Activated T-cell treated with anti-CD3 and anti-CD28 coated beads for 24 hours (primary cell): ENCODE results near the gene TMEM45A.
A peak's percentile ranks its signal among the peaks of the same experiment; 100 is the strongest.
"Not testable (repeated sequence)": the region's sequence is repeated elsewhere in the genome, so short reads cannot be mapped to it uniquely, and the experiment has no call there.

ENCODE experiments used
- DNase-seq: peaks from one replicate; pipeline ENCODE4 v3.0.0-alpha.2; 2020; ENCODE audit warnings: low read depth

Gene TMEM45A

DNA sequence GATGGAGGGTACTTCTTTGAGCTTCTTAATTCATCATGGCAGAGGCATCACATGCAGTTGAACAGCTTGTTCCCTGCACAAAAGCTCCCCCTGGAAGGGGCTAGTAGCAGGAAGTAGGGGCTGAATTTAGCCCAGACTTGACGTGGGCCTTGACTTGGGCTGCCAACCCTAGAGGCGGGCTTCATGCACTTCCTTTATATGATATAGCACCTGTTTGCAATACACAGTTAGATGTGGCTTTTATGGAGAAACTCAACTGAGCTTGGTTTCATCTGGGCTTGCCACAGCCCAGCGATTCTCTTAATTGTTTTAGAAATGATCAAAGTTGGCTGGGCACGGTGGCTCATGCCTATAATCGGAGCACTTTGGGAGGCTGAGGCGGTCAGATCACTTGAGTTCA lies 83.3 kb downstream of the TMEM45A start:
- no peak for DNase-seq

DNA sequence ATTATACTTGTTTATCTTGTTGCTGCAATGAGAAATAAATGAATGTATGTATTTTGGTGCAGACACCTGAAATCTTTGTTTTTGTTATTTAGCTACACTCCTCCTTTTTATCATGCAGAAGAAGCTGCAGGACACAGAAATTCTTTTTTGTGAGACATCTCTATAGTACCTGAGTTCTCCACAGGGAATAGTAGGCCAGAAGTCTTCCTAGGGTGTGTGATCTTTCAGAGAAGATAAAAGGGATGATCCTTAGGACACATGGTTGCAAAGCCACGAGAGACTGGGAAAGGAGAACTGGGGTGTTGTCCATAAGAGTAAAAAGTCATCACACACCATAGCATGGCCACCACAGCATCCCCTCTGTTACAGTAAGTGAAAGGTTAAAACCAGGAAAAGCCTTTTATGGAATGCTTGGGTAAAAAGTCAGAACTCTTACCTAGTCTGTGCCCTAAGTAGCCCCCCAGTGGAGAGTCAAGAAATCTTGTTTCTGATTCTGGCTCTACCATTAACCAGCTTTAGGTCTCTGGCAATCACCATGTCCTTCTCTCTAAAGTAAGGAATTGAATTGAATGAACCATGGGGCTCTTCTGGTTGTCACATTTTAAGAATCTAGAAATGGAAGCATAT lies 85.1 kb downstream of the TMEM45A start:
- DNase-seq: no peak

GRCh38 chr3:100578646-100579045 lies 86.2 kb downstream of the TMEM45A start:
- no peak for DNase-seq

DNA sequence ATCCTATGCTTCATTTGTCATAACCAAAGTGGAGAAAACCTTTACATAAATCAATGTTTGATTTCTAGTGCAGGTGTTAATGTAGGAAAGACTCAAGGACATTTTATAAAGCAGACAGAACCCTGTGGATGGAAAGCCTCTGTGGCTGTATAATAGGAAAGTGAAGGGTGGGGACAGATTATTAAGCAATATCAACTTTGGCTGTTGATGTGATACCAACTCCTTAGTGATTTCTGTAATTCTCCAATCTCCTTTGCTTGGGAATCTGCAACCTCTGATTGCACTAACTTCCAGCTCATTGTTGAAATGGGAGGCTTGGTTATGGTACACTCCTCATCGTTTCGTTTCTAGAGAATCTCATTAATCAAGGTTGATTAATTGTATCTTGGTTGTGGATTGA lies 87.7 kb downstream of the TMEM45A start:
- DNase-seq: no peak

DNA sequence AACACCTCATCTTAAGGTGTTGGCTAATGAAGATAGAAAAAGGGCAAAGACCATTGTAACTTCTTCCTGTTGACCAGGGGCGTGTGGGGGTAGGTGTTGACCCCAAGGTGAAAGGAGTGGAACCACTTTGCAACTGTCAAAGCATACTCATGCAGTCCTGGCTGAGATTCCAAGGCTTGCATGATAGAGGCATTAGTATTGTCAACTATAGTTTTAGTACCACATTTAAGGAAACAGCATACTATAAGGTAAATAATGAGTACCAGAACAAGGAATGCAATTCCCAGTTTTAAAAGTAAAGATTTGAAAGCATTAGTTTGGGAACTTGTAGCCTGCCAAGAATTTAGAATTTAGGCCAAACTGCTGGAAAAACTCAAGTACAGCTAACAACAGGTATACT lies 89.2 kb downstream of the TMEM45A start:
- no peak for DNase-seq

GRCh38 chr3:100582157-100582556 lies 89.7 kb downstream of the TMEM45A start:
- DNase-seq: not testable (repeated sequence)

DNA sequence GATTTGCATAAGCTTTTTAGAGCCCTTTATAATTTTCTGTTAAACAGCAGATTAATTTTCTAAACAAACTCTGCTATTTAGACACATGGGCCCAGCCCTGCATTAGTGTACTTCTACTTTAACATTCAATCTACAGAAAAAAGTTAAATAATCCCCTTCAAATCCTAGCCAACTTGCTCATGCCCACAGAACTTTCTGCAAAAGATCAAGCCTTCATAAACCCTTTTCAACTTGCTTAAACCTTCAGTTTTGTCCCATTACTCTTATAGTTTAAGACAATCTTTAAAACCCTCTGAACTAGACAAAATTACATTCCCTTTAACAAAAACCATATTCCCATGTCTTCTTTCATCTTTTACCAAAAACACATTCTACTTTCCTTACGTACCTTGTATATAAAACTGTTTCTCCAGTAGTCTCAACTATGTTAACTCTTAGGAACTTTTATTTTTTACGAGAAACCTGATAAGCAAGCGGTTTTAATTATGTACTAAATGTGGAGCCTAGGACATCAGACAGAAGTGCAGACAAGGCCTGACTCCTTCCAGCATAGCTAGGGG lies 91.8 kb downstream of the TMEM45A start:
- DNase-seq: no peak

DNA sequence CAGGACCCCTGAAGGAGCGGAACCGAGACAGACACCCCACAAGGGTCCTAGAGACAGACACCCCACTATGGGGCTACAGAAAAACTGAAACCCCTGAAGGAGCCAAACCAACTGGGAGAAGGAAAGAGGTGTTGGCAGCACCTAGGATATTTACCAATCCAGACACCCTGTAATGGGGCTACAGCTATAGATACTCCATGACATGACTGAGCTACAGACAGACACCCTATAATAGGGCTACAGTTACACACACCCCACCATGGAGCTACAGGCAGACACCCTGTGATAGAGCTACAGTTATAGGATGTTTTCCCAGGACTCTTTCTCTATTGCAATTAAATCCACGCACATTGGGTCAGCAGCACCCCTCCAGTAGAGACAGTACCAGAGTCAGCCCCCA lies 94.4 kb downstream of the TMEM45A start:
- no peak for DNase-seq

- no peak for DNase-seq
Observed at GRCh38 chr3:100588251-100588650, 95.8 kb downstream of the TMEM45A start.

- DNase-seq: peak; percentile 45
Observed at GRCh38 chr3:100590114-100590839, 97.9 kb downstream of the TMEM45A start.

- no peak for DNase-seq
Observed at GRCh38 chr3:100590840-100591147, 98.4 kb downstream of the TMEM45A start.

GRCh38 chr3:100591411-100591810 lies 99.0 kb downstream of the TMEM45A start:
- DNase-seq: no peak

DNA sequence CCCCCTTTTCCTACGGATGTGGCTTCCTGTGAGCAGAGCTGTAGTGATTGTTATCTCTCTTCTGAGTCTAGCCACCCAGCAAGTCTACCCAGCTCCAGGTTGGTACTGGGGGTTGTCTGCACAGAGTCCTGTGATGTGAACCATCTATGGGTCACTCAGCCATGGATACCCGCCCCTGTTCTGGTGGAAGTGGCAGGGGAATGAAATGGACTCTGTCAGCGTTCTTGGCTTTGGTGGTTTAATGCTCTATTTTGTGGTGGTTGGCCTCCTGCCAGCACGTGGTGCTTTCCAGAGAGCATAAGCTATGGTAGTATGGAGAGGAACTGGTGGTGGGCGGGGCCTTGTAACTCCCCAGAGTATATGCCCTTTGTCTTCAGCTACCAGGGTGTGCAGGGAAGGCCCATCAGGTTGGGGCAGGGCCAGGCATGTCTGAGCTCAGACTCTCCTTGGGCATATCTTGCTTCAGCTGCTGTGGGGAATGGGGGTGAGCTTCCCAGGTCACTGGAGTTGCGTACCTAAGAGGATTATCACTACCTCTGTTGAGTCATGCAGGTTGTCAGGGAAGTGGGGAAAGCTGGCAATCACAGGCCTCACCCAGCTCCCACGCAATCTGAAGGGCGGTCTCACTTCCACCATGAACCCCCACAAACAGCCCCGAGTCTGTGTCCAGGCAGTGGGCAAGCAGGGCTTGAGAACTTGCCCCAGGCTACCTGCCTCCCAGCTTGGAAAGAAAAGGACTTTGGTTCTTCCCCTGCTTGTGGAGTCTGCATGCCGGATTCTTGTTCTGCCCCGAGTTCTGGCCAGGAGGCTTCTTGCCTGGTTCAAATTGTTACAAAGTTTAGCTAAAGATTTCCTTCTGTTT lies 108.0 kb downstream of the TMEM45A start:
- DNase-seq: no peak

DNA sequence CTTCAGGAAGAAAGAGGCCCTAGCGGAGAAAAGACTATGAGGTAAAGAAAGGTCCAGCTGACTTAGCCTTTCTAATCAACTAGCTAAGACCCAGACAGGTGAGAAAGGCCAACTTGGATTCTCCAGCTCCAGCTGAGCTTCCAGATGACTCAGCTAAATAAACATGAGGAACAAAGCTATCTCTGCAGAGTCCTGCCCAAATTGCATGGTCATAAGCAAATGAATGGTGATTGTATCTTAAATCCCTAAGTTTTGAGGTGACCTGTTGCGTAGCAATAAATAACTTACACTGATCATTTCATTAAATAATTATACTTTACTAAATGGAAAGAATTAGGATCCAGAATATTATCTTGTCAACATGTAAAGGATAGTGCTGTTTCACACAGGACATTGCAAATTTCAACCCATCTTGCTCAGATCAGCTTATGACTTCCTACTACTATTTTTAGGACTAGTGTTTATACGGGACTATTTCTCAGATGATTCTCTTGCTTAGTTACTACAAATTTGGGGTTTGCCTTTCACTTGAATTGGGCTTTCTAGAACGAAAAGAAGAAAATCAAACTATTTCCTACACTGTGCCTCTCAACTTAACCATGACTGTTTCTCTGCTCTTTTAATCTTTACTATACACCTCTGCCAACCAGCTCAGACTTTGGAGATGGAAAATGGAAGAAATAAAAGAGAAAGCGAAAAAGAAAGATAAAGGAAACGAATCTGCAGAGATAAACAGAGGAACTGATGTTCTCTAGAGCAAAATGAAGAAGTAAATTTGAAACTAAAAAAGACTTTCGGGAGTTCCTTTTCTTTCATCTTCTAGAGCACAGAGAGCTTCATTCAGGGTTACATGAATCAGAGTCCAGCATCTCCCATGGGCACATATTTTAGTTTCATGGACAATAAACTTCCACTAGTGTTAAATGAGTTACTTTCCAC lies 110.4 kb downstream of the TMEM45A start:
- no peak for DNase-seq

DNA sequence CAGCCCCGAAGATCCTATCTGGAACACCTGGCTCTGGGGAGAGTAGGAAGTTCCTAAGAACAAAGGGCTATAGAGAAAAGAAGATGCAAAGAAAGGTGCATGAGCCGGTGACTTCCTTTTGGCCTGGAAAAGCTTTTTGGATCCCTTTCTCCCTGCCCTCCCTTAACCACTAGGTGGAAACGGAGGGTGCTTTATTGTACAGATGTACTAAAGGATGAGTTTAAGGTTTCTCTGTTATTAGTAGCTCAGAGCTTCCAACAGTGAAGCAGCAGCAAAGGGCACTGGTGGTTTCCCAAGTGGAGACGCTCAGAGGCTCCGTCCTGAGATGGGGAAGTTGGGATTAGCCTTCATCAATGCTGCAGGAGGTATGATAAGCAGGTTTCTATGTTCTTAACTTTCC lies 111.0 kb downstream of the TMEM45A start:
- no peak for DNase-seq

- no peak for DNase-seq
Observed at GRCh38 chr3:100605358-100605757, 112.9 kb downstream of the TMEM45A start.

- DNase-seq: no peak
Observed at GRCh38 chr3:100606894-100607512, 114.6 kb downstream of the TMEM45A start.

DNA sequence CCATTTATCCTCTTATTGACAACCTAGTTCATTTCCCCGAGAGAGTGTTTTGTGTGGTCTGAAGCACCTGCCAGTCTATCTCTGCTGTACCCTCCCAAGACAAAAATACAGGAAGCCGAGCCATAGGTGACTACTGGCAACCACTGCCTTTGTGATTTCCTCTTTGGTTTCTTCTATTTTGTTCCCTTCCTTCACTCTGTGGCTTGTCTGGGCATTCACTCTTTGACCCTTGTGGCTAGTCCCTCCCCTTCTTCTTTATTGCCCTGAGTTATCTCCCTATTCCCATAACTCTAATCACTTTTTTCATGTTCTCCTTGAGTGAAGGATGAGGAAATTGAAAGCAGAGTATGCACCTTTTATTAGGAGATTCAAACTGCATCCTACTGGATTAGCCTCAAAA lies 116.9 kb downstream of the TMEM45A start, which contains the start of gene ADGRG7:
Gene ADGRG7, plus strand, starts transcription at position 297 of the 400 bp plus-strand sequence. CDS start 256 bp downstream, outside the sequence.
- no peak for DNase-seq

DNA sequence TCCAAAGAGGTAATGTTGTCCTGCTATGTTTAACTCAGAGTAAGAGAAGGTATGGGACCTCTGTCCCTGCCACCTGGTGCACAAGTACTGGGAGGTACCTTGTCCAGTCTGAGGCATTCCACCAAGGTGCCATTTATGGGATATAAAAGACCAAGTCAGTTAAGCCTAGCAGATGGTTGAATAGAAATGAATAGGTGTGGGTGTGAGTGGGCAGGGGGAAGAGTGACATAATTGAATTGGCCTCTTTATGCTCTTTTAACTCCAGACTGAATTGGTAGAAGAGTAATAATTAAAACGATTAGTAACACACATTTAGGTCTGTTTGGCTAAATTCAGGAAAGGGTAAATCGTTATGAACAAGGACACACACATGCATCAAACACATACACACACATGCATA lies 117.5 kb downstream of the TMEM45A start:
- no peak for DNase-seq

- DNase-seq: no peak
Observed at GRCh38 chr3:100611221-100611620, 118.8 kb downstream of the TMEM45A start.
